Kidney (tissue), 14 donors: ENCODE measurements around the gene NAGA. TPM values are rescaled to one million over a fixed set of nuclear protein-coding genes. Genes with fewer than 3 reads are reported as not detected.

Experiments used
- DNase-seq, 5 donors: peaks; one replicate each; pipeline ENCODE4 v3.0.0-alpha.2; 2013 to 2020
- FAIRE-seq: peaks from 2 replicates; lab custom pipeline; 2012; peaks lifted over from hg19 to GRCh38; lab: Jason Lieb, UNC
- H3K27ac ChIP-seq, 2 donors: one replicate each; pipeline ENCODE4 v1.7.0; 2013; ENCODE audit warnings: low read depth in 2 of 2, low read length in 2 of 2, inconsistent platforms in 1 of 2
- H3K27me3 ChIP-seq: one replicate; pipeline ENCODE4 v1.7.1; 2013; ENCODE audit warnings: low read length, inconsistent platforms; ENCODE audit not compliant: control insufficient read depth, insufficient read depth
- H3K36me3 ChIP-seq, 3 donors: one replicate each; pipeline versions ENCODE4 v1.7.0 to v1.7.1; 2013; ENCODE audit warnings: low read length in 3 of 3, control low read depth in 1 of 3, inconsistent platforms in 1 of 3; ENCODE audit not compliant: insufficient read depth in 3 of 3, control insufficient read depth in 2 of 3
- H3K4me1 ChIP-seq, 3 donors: one replicate each; pipeline versions ENCODE4 v1.7.0 to v1.7.1; 2013; ENCODE audit warnings: low read length in 3 of 3, inconsistent platforms in 1 of 3, low read depth in 1 of 3; ENCODE audit not compliant: control insufficient read depth in 2 of 3, insufficient read depth in 2 of 3
- H3K4me3 ChIP-seq, 3 donors: one replicate each; pipeline versions ENCODE4 v1.7.0 to v1.8.1; 2013; ENCODE audit warnings: low read length in 3 of 3, control low read depth in 1 of 3, inconsistent platforms in 1 of 3
- H3K9ac ChIP-seq, 3 donors: one replicate each; pipeline versions ENCODE4 v1.7.0 to v1.7.1; 2013; ENCODE audit warnings: low read length in 3 of 3, control low read depth in 1 of 3, inconsistent platforms in 1 of 3
- H3K9me3 ChIP-seq, 3 donors: one replicate each; pipeline versions ENCODE4 v1.7.0 to v1.7.1; 2013; ENCODE audit warnings: low read length in 3 of 3, control low read depth in 1 of 3, inconsistent platforms in 1 of 3; ENCODE audit not compliant: control insufficient read depth in 2 of 3, insufficient read depth in 1 of 3
- CTCF ChIP-seq: IDR thresholded peaks from 3 replicates; pipeline ENCODE4 v1.5.1; 2012; ENCODE audit warnings: mild to moderate bottlenecking, moderate library complexity, borderline replicate concordance; ENCODE audit not compliant: insufficient read depth; ENCODE audit errors: extremely low read depth
- intact Hi-C: fragments of 100-400 bp; cut with DNase I; formaldehyde crosslinking; loops from one replicate; pipeline ENCODE4 v1.11.1; 2022
- polyA plus RNA-seq: library from polyadenylated mRNA; stranded (reverse); fragments of 350-450 nt; fragmentation: Illumina TruSeq; extraction: RNeasy Lipid Tissue Mini Kit (QIAGEN cat#74804); gene quantifications from one replicate; pipeline ENCODE4 v1.2.3, GENCODE V29; 2014; ENCODE audit warnings: low read depth, low replicate concordance; ENCODE audit not compliant: insufficient read depth
- total RNA-seq: library from RNA; stranded (reverse); fragmentation: NEBNext Ultra II Directional; extraction: Animal tissue kit (Norgen Biotek cat#: 25700); gene quantifications from one replicate; pipeline ENCODE4 v1.2.1, GENCODE V29; 2021
- donor health status: control.
- donor health status: control.
- donor health status: control.
- donor health status: control.
- donor health status: control.
- donor health status: DM: yes; HTN: yes; CAD: no.
- donor health status: Normal renal cell carcinoma (clear cell type).

NAGA gene
- total and polyA plus RNA-seq, 2 donors from 2014 or later, result 27.0 to 29.8 TPM

GRCh38 chr22:42062506-42063170 is 8.0 kb downstream of the NAGA start:
- Histone ChIP-seq H3K9me3 (no peaks in the 10 kb centered on the region), H3K4me1 (peaks cover 0 to 6% (median 4%) of the 10 kb centered on the region in 3 donors), H3K9ac (no peak overlapping the region), H3K4me3 (no peak overlapping the region), H3K27ac (no peak overlapping the region), H3K27me3 (no peaks in the 10 kb centered on the region), H3K36me3 (peaks cover 0 to 18% (median 12%) of the 10 kb centered on the region in 3 donors)
- no peak for FAIRE-seq
- intact Hi-C loops, result no loop called here
- TF ChIP-seq CTCF, result no peak
- peak in 1 of 5 donors; percentile 19 for DNase-seq

- peak in 1 of 5 donors; percentile 41 for DNase-seq
- Histone ChIP-seq H3K36me3 (peaks cover 0 to 18% (median 12%) of the 10 kb centered on the region in 3 donors), H3K27me3 (no peaks in the 10 kb centered on the region)
Observed at GRCh38 chr22:42061041-42061440, 9.6 kb downstream of the NAGA start.

GRCh38 chr22:42060489-42060888 is 10.1 kb downstream of the NAGA start:
- H3K27ac ChIP-seq, result no peak overlapping the region
- peaks cover 0 to 9% (median 0%) of the 10 kb centered on the region in 3 donors for H3K9me3 ChIP-seq
- H3K9ac ChIP-seq, result no peak overlapping the region
- H3K27me3 ChIP-seq, result no peaks in the 10 kb centered on the region
- no peak for FAIRE-seq
- no peak for TF ChIP-seq CTCF
- peaks cover 0 to 5% (median 4%) of the 10 kb centered on the region in 3 donors for H3K4me1 ChIP-seq
- peaks cover 0 to 18% (median 12%) of the 10 kb centered on the region in 3 donors for H3K36me3 ChIP-seq
- no peak overlapping the region for H3K4me3 ChIP-seq
- intact Hi-C loops, result no loop called here
- peak in 1 of 5 donors; percentile 27 for DNase-seq

More at GRCh38 chr22:42061041-42061440, 9.6 kb downstream of the NAGA start:
- no peak for TF ChIP-seq CTCF
- H3K4me1 ChIP-seq, result peaks cover 0 to 6% (median 4%) of the 10 kb centered on the region in 3 donors
- FAIRE-seq, result no peak
- H3K4me3 ChIP-seq, result no peak overlapping the region
- H3K9me3 ChIP-seq, result peaks cover 0 to 9% (median 0%) of the 10 kb centered on the region in 3 donors
- intact Hi-C loops, result no loop called here
- H3K27ac ChIP-seq, result no peak overlapping the region
- H3K9ac ChIP-seq, result no peak overlapping the region
